Central memory CD8-positive, alpha-beta T cell (primary cell): ENCODE results near the gene ABLIM1.

Experiments used
- ATAC-seq: fragments of 150-1000 bp; cut with Tn5 transposase; replicated peaks from 2 replicates; pipeline ENCODE4 v1.10.0; 2022; ENCODE audit warnings: mild to moderate bottlenecking, moderate FRiP score, moderate number of reproducible peaks; ENCODE audit not compliant: poor library complexity, severe bottlenecking; ENCODE audit errors: extremely low read depth
- DNase-seq, 2 donors: peaks; one replicate each; pipeline ENCODE4 v3.0.0; 2021; ENCODE audit warnings: low spot score in 2 of 2
- H3K27ac Mint-ChIP-seq: one replicate; pipeline ENCODE4 v1.8.0; 2022; ENCODE audit warnings: low read depth, mild to moderate bottlenecking, moderate library complexity, mixed read lengths
- H3K27me3 Mint-ChIP-seq: one replicate; pipeline ENCODE4 v1.8.0; 2022; ENCODE audit warnings: mixed read lengths
- H3K36me3 Mint-ChIP-seq: one replicate; pipeline ENCODE4 v1.8.0; 2022; ENCODE audit warnings: mild to moderate bottlenecking, moderate library complexity, mixed read lengths; ENCODE audit not compliant: insufficient read depth
- H3K4me1 Mint-ChIP-seq: one replicate; pipeline ENCODE4 v1.8.0; 2022; ENCODE audit warnings: mixed read lengths
- H3K4me3 Mint-ChIP-seq: one replicate; pipeline ENCODE4 v1.8.0; 2022; ENCODE audit warnings: mild to moderate bottlenecking, moderate library complexity, mixed read lengths
- H3K9me3 Mint-ChIP-seq: one replicate; pipeline ENCODE4 v1.8.0; 2022; ENCODE audit warnings: mixed read lengths

Gene ABLIM1

DNA sequence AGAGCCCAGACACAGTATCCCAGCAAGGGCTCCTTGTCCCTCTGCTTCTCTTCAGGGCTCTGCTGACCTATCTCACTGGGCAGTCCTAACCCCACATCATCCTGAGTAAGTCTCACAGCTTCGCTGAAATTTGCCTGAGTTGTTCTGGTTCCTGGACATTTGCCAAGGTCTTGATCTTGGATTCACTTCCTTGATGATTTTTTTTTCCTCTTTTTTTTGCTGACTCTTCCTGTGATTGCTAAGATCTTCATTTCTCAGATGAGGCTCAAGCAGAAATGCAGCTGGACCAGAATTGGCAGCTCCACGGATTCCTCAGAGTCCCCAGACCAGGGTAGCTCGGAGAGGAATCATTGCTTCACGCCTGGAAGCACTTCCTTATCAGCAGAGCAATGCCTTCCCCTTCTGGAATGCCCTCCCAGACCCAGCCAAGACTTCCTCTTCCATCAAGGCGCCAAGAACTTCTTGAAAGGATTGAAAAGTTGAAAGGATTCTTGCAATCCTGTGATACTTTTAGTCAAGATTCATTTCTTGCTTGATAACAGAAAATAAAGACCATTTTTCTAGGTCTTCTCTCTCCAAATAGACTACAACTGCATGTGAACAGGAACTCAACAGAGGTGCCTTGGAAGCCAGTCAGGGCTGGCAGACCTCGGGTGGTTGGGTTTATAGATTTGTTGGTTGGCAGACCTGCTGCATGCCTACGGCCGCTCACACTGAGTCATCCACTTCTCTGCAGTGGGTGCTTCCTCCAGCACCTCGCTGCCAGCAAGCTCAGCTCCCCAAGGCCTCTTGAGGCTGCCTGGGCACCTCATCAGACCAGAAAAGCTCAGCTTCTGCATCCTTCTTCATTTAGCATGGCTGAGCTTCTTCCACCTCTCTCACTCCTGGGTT is 244.9 kb downstream of the ABLIM1 start:
- H3K9me3 Mint-ChIP-seq: no peaks in the 10 kb centered on the region
- H3K27ac Mint-ChIP-seq: no peak overlapping the region
- peaks cover 67% of the 10 kb centered on the region for H3K27me3 Mint-ChIP-seq
- no peaks in the 10 kb centered on the region for H3K4me1 Mint-ChIP-seq
- no peaks in the 10 kb centered on the region for H3K36me3 Mint-ChIP-seq
- H3K4me3 Mint-ChIP-seq: no peak overlapping the region
- DNase-seq (no peak), ATAC-seq (no peak)

DNA sequence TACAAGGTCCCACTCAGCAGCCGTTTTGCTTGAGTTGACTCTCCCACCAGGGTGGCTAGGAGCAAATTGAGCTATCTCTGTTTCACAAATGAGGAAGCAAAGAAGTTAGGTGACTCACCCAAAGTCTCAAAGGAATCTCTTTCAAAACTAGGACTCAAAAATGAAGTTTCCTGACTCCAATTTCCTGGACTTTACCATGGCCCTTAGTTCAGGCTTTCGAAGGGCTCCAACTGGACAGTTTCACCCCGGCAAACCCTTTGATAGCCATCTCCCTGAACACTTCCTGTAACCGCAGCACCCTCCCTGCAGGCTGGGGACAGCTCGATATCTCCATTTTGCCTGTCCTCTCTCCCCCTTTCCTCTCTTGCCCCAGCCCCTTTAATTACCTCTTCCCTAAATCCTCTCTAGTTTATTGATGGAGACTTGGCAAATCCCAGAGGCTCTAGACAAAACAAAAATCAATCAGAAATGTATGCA is 249.1 kb downstream of the ABLIM1 start:
- no peaks in the 10 kb centered on the region for H3K4me1 Mint-ChIP-seq
- H3K36me3 Mint-ChIP-seq: peaks cover 2% of the 10 kb centered on the region
- H3K27me3 Mint-ChIP-seq: peaks cover 65% of the 10 kb centered on the region

DNA sequence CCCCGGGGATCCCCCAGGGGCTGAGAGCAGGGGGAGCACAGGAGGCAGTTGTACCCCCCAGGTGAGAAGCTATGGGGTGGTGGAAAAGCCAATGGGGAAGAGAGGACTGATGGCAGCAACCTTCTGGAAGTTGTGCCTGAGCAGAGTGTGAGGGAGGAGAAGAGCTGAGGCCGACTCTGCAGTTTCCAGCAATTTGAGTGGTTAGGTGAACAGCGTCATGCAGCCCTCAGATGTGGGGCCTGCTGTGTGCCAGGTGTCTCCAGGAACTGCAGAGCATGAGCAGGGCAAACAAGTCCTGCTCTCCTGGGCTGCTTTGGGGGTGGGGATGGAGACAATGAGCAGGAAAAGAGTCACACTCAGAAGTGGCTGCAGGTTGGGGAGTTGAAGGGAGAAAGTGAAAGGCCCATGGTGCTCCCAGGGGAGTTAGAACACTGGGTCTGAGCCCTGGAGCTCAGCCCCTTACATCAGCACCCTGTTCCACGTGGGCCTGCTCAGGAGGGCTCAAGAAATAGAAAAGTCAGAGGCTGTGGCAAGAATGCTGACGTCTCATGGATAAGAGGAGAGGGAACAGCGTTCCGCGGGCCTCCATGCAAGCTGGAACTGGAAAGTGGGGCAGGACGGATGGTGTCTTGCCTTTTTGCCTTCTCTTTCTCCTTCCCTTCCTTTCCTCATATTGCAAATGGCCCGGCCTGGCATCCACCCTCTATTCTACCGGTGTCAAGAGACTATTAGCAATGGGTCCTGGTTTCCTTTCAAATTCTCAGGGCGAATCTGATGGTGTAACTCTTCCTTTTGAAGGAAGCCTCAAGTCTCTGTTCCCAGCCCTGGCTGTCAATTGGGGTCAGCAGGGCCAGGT is 249.7 kb downstream of the ABLIM1 start:
- H3K4me1 Mint-ChIP-seq: peaks cover under 1% of the 10 kb centered on the region
- peaks cover 2% of the 10 kb centered on the region for H3K36me3 Mint-ChIP-seq
- no peak overlapping the region for H3K4me3 Mint-ChIP-seq
- ATAC-seq (no peak), DNase-seq (no peak)
- peaks cover 63% of the 10 kb centered on the region for H3K27me3 Mint-ChIP-seq
- H3K9me3 Mint-ChIP-seq: no peaks in the 10 kb centered on the region
- H3K27ac Mint-ChIP-seq: no peak overlapping the region

More for the DNA sequence above, 249.1 kb downstream of the ABLIM1 start:
- no peak overlapping the region for H3K27ac Mint-ChIP-seq
- H3K9me3 Mint-ChIP-seq: no peaks in the 10 kb centered on the region
- no peak for DNase-seq
- ATAC-seq: no peak
- no peak overlapping the region for H3K4me3 Mint-ChIP-seq

DNA sequence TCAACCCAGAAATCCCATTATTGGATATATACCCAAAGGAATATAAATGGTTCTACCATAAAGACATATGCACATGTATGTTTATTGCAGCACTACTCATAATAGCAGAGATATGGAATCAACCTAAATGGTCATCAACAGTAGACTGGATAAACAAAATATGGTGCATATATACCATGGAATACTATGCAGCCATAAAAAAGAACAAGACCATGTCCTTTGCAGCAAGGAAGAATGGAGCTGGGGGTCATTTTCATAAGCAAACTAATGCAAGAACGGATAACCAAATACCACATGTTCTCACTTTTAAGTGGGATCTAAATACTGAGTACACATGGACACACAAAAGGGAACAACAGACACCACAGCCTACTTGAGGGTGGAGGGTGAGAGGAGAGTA is 251.6 kb downstream of the ABLIM1 start:
- Mint-ChIP-seq H3K9me3 (no peaks in the 10 kb centered on the region), H3K36me3 (peaks cover 2% of the 10 kb centered on the region), H3K4me1 (peaks cover 6% of the 10 kb centered on the region), H3K27me3 (peaks cover 66% of the 10 kb centered on the region), H3K4me3 (no peak overlapping the region), H3K27ac (no peak overlapping the region)
- no peak for ATAC-seq
- no peak for DNase-seq

DNA sequence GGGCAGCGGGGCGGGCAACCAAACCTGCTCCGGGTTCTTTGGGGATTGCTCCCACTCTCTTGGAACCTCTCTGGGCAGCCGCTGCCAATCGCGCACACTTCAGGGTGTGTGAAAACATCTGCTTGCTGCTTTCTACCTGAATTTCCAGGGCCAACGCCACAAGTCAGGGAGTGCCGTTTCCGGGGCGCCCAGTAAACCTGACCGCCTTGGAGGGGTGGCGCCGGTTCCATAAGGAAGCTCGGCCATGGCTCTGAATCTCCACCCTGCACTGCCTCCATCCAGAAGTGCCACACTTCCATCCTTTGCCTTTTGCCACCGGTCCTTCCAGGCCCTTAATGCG is 253.1 kb downstream of the ABLIM1 start:
- peaks cover 6% of the 10 kb centered on the region for H3K4me1 Mint-ChIP-seq
- H3K27me3 Mint-ChIP-seq: peaks cover 74% of the 10 kb centered on the region
- H3K4me3 Mint-ChIP-seq: peak overlapping the region; percentile 45
- H3K36me3 Mint-ChIP-seq: peaks cover 2% of the 10 kb centered on the region
- DNase-seq (no peak), ATAC-seq (no peak)
- no peaks in the 10 kb centered on the region for H3K9me3 Mint-ChIP-seq
- no peak overlapping the region for H3K27ac Mint-ChIP-seq

DNA sequence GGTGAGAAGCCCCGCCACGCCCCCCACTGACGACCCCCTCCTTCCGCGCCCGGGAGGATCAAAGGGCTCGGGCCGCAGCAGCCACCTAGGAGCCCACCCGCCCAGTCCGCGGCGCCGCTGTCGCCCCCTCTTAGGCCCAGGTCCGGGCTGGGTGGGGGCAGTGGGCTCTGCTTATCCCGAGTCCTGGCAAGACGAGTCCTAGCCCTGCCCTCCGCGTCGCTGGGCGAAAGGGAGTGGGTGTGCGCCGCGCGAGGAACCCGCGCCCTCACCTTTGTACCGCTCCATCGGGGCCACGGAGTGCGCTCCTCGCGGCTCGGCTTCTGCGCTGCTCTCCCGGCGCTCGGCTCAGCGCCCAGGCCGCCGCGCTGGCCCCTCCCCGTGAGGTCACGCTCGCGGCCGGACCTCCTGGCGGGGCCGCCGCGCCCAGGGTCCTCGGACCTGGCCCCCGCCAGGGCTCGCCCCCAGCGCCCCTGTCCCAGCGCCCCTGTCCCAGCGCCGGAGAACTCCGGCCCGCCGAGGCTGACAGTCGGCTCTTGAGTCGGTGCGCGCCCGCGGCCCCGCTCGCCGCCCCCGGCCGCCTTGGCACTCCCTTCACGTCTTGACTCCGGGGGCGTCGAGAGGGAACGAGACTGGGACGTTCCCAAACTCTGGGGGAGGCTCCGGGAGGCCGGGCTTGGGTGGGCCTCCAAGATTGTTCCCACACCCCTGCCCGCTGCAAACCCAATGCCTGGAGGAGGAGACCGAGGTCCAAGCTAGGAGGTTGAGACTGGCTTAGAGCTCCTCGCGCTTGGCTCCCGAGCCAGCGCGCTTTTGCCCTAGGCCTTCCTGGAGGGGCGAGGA is 253.7 kb downstream of the ABLIM1 start, which contains the start of gene AFAP1L2:
TSS of gene AFAP1L2 (minus strand) at position 332 of the 840 bp plus-strand sequence. CDS start at position 285, 47 bp downstream.
- ATAC-seq (no peak), DNase-seq (no peak)
- Mint-ChIP-seq H3K27me3 (peaks cover 78% of the 10 kb centered on the region), H3K9me3 (no peaks in the 10 kb centered on the region), H3K4me3 (peak within 1 kb of the TSS; percentile 50), H3K36me3 (peaks cover 2% of the 10 kb centered on the region), H3K4me1 (peaks cover 6% of the 10 kb centered on the region), H3K27ac (no peak within 1 kb of the TSS)

DNA sequence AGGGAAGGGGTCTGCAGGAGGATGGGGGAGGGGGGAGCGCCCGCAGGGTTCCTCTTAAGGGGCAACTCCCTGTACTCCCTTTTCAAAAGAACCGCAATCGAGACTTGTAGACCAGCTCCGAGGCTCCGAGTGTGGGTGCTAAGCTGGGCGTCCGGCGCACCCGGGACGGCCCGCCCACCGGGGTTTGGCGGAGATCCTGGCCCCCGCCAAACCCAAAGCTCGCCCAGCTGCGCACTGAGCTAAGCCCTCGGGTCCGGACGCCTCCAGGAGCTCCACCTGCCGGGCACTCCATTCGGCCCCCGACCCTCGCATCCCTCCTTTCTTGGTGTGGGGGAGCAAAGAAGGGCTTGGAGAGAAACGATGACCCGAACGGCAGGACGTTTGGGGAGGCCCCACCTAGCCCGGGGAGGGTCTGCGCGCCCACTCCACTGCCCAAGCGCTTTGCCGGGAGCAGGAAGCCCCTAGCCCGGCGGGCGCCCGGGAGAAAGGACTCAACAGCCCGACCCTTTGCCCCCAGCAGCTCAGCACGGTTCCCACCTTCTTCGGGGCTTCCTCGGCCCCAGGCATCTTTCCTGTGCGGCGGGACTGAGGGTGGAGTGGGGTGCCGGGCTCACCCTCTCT is 254.4 kb downstream of the ABLIM1 start:
- Mint-ChIP-seq H3K4me3 (peak overlapping the region; percentile 50), H3K4me1 (peaks cover 6% of the 10 kb centered on the region), H3K27ac (no peak overlapping the region), H3K27me3 (peaks cover 78% of the 10 kb centered on the region), H3K36me3 (peaks cover 2% of the 10 kb centered on the region), H3K9me3 (no peaks in the 10 kb centered on the region)
- DNase-seq (no peak), ATAC-seq (no peak)

DNA sequence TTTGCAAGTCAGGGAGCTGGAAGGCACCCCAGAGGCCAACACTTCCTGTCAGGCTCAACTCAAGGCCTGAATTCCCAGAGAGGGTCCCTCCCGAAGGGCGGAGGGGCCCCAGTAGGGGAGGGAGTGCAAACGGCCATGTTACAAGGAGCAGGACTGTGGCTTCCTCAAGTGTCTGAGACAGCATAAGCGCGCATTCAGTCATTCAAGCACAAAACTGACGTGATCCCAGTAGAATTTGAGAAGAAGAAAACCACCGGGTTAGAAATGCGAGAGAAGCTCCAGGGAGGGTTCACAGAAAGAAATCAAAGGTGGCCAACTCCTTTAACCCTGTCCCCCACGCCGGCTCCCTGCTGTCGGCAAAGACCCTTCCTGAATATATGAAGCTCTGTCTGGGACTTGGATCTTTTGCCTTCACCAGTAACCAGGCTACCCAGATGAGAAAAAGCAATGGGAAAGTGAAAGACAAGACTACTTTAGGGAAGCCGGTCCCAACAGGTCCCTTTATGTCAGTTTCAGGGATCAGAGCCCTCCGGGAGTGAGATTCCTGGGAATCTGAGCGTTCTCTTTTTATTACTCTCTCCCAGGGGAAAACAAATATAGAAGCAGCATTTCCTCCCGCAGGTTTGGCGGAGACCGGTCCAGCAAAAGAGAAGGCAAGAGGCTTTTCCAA is 255.1 kb downstream of the ABLIM1 start:
- Mint-ChIP-seq H3K4me1 (peaks cover 6% of the 10 kb centered on the region), H3K36me3 (peaks cover 2% of the 10 kb centered on the region), H3K27ac (no peak overlapping the region), H3K27me3 (peaks cover 83% of the 10 kb centered on the region), H3K4me3 (peak overlapping the region; percentile 50), H3K9me3 (no peaks in the 10 kb centered on the region)
- DNase-seq: no peak
- no peak for ATAC-seq

DNA sequence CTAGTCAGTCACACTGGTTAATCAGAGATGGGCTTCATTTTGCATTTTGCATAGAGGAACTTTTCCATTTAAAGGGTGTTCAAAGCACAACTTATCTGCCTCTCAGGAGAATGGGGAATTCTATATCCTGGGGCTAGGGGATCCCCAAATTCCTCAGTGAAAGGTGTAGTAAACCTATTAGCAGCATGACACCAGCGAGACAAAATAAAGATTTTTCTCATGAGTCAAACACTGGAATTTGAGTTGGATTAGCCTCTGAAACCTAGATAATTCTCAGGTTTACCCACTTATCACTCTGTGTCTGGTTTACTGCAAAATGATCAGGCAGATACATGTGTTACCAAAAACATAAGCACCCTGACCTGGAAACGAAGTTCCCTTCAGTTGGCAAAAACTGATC is 255.8 kb downstream of the ABLIM1 start:
- H3K27me3 Mint-ChIP-seq: peaks cover 91% of the 10 kb centered on the region
- DNase-seq: no peak
- H3K4me3 Mint-ChIP-seq: no peak overlapping the region
- H3K9me3 Mint-ChIP-seq: no peaks in the 10 kb centered on the region
- peaks cover 6% of the 10 kb centered on the region for H3K4me1 Mint-ChIP-seq
- ATAC-seq: no peak
- no peak overlapping the region for H3K27ac Mint-ChIP-seq
- H3K36me3 Mint-ChIP-seq: no peaks in the 10 kb centered on the region

DNA sequence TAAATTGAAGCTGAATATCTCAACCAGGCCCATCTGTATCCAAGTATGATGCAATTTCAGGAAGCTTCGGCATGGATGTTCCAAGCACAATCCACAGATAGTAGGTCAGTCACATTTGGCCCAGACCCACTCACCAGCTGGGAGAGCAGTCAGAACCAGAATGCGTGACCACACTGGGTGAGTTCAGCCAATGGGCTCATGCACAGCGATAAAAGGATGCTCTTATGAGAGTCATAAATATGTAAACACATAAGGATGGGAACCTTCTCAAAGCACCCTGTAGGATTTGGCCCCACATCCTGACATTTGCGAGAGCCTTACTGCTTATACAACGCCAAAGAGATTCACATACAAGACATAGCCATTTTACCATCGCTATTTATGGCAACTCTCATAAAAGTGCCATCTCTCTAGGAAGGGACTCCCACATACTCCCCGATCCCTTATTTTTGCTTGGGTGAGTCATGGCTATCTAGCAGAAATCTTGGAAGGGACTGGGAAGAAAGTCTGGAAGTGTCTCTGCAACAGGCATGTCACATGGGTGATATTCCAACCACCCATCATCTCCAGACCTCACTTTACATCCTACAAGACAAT is 256.8 kb downstream of the ABLIM1 start:
- H3K36me3 Mint-ChIP-seq: no peaks in the 10 kb centered on the region
- no peaks in the 10 kb centered on the region for H3K9me3 Mint-ChIP-seq
- H3K27ac Mint-ChIP-seq: no peak overlapping the region
- no peak overlapping the region for H3K4me3 Mint-ChIP-seq
- ATAC-seq (no peak), DNase-seq (no peak)
- H3K27me3 Mint-ChIP-seq: peaks cover 94% of the 10 kb centered on the region
- H3K4me1 Mint-ChIP-seq: peaks cover 6% of the 10 kb centered on the region

DNA sequence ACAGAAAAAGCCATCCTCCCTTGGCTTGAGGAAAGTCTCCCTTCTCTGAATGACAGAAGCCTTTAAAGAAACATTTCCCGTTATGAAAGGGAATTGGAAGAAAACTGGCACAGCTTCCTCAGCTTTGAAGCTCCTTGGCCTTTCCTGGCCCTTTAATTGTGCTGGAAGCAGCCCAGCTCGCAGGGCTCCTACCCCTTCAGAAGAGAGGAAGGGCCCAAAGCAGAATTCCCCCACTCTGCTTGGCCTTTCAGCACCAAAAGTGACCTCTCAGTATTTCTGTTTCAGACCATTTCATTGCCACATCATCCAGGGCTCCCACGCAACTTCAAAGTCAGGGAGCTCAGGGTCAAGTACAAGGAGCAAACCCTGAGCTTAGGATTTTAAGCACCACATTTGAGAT is 258.0 kb downstream of the ABLIM1 start:
- Mint-ChIP-seq H3K9me3 (no peaks in the 10 kb centered on the region), H3K27ac (no peak overlapping the region), H3K4me1 (peaks cover 6% of the 10 kb centered on the region), H3K27me3 (peaks cover 86% of the 10 kb centered on the region), H3K4me3 (no peak overlapping the region), H3K36me3 (no peaks in the 10 kb centered on the region)
- no peak for DNase-seq
- no peak for ATAC-seq
